Measurements from ENCODE around the gene SLC25A41.

DNA sequence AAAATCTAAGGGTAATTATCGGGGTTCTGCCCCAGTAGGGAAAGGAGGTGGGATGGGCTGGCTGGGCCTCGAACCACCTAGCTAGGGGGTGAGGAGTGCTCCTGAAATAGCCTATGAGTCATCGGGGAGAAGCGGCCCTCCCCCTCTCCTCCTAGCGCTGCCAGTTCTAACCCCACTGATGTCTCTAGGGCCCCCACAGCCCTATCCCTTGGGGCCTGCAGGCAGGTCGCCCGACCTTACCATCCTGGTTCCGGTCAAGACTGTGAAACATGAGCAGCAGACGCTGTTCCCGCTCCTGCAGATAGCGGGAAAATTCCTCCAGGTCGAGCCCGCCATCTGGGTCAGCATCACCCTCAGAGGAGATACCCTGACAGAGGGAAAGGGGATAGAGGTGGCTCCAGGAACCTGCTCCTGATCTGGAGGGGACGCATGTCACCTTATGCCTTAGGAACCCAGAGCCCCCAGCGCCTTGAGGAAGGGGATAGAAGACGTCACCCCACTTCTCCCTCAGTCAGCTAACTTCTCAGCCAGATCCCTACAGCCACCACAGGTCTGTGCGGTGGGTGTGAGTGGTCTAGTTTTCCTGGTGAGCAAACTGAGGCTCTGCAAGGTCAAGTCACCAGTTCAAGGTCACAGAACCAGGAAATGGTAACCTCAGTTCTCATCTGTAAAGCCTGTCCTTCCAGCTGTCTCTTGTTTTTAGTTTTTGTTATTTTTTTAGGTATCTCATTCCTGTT, 24.6 kb upstream of the SLC25A41 start:
- no peak for TF ChIP-seq EZH2 (IDR thresholded peaks at IDR 0.05)
- TF ChIP-seq, protein P1, sequence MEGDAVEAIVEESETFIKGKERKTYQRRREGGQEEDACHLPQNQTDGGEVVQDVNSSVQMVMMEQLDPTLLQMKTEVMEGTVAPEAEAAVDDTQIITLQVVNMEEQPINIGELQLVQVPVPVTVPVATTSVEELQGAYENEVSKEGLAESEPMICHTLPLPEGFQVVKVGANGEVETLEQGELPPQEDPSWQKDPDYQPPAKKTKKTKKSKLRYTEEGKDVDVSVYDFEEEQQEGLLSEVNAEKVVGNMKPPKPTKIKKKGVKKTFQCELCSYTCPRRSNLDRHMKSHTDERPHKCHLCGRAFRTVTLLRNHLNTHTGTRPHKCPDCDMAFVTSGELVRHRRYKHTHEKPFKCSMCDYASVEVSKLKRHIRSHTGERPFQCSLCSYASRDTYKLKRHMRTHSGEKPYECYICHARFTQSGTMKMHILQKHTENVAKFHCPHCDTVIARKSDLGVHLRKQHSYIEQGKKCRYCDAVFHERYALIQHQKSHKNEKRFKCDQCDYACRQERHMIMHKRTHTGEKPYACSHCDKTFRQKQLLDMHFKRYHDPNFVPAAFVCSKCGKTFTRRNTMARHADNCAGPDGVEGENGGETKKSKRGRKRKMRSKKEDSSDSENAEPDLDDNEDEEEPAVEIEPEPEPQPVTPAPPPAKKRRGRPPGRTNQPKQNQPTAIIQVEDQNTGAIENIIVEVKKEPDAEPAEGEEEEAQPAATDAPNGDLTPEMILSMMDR (IDR thresholded peaks at IDR 0.05) = no peak

Data from neural progenitor cell (in vitro differentiated cells).